HG02763 (cell line): ENCODE results near the gene LRRC25.

Experiments
- ATAC-seq: cut with Tn5 transposase; IDR thresholded peaks from one replicate; pipeline ENCODE4 v1.9.1; 2021; ENCODE audit warnings: mild to moderate bottlenecking, moderate library complexity; ENCODE audit not compliant: unreplicated experiment

The LRRC25 gene

DNA sequence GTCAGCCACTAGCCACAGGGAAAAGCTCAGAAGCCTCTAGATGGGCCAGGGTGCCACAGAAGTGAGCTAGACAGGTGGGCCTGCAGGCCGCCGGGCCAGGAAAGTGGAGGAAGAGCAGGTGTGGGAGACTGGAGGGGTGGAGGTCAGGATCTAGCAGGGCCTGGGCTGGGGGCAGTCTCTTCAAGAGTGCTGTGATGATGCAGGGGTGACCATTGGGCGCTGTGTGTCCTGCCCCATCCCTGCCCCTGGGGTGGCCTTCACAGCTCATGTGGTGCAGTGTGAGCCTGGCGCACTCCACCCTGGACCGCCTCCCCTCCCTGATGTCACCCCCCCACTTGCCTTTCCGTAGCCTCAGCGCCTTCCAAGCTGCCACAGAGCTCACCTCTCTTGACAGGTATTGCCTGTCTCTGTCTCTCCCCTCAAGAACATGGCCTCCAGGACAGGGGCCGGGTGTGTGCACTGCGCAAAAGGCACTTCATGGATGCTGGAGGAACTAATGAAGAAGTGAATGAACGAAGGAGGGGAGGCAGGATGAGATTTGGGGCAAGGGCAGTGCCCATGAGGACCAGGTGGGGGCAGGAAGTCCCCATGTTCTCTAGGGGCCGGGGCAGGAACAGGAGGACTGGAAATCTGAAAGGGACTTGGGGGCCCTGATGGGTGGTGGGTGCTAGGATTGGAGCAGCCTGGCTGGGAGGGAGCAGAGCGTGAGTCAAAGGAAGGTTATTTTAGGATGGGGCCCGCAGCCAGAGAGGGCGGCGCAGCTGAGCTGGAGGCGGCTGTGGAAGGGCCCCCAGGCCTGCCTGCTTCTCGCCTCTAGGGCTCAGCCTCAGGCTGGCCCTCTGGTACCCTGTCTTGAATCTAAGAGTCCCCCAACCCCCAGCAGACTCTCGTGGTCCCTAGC is 28.3 kb upstream of the LRRC25 start:
- no peak for ATAC-seq

DNA sequence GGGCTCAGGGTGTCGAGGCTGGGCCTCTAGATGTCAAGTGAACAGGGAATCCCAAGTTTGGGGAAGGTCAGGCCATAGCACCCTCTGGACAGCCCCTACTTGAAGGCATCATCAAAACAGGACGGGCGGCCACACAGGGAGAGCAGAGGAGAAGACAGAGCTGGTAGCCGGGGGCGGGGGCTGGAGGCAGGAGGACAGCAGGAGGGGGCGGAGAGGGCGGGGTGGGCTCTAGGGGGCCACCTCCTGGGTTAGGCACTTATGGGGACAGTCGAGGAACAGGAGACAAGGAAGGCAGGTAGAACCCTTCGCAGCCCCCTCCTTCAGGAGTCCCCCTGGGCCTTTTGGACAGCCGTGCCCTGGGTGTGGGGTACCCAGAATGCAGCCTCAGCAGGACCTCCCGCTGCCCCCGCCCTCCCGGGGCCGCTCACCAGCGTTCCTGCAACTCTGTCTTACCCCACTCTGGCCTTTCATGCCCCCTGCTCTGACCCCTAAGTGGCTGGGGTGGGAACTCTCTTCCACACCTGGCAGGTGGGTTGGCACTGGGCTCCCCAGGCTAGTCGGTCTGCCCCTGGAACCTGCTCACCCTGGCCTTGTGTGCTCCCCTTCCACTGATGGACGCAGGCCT is 27.6 kb upstream of the LRRC25 start:
- no peak for ATAC-seq

DNA sequence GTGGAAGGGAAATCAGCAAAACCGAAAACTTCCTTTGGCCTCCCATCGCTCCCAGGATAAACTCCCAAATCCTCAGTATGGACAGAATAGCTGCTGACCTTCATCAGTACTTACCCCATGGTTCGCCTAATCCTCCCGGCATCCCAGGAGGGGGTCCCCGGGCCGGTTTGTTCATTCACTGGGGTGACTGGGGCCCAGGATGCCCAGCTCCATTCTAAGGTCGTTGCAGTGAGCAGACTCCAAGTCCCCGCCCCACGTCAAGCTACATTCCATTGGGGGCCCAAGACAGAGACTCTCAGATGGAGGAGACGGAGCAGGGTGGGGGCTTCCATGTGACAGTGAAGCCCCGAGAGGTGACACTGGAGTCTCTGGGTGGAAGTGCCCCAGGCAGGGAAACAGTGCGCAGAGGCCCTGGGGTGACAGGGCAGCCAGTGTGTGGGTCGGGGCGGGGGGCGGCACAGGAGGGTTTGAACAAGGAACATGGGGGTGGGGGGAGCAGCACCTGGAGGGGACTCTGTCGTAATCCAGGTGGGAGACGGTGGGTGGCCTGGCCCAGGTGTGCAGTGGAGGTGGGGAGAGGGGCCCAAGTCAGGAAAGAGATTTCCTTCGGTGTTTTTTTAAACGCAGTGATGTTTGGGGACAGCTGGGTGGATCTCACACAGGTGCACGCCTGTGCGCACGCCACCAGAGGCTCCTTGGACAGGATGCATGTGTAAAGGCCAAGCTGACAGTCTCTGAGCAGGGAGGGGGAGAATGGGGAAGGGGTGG is 26.9 kb upstream of the LRRC25 start:
- no peak for ATAC-seq

DNA sequence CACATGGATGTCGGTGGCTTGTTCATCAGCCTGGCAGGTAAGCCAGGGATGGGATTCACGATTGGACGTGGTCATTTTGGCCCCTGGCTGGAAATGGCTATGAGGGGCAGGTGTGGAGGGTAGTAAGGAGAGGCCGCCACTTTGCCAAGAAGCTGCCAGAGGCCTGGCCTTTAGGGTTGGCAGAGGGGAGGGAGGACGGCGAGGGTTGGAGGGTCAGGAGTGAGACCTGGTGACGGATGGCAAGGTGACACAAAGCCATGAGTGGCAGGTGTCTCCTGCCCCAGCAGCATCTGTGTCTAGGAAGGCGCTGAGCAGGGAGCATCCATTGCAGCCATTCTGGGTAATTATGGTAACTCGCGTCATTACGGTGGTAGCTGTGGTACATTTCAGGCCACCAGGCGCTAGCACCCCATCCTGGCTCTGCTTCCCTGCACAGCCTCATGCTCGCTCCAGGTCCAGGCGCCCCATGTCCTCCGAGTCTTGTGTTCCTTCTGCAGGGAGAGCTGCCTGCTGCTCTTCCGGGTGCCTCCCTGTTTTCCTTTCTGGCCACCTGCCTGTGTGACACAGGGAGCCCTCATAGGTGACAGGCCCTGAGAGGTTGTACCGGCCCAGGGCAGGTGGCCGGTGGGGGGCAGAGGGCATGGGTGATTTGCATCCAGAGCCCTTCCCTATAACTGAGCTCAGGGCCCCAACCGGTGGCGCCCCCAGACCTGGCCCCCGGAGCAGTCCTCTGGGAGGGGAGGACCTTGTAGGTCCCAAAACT is 26.0 kb upstream of the LRRC25 start:
- ATAC-seq: no peak

DNA sequence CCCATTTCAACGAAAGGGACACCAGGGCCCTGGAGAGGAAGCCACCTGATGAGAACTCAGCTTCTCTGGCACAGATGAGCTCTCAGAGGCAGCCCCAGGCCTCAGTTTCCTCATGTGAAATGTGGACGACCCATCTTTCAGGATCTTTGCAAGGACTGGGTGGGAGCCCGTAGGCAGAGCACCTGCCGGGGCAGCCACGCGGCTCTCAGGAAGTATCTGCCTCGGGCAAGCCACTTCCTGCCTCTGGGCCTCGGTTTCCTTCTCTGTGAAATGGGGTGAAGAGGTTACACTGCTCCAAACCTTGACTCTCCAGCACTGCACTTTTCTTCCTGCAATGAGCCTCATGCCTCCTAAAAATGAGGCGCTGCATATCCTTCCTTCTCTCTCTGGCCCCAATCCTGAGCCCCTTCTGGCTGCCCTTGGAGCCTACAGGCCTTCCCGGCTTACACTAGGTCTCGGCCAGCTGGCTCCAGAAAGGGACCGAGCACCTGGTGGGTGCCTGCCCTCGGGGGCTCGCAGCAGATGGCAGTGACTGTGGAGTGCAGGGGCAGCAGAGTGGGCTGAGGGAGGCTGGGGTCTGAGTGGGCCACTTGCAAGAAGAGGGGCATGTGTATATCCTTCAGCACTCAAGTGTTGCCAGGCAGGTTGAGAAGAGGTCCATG is 25.2 kb upstream of the LRRC25 start:
- no peak for ATAC-seq

DNA sequence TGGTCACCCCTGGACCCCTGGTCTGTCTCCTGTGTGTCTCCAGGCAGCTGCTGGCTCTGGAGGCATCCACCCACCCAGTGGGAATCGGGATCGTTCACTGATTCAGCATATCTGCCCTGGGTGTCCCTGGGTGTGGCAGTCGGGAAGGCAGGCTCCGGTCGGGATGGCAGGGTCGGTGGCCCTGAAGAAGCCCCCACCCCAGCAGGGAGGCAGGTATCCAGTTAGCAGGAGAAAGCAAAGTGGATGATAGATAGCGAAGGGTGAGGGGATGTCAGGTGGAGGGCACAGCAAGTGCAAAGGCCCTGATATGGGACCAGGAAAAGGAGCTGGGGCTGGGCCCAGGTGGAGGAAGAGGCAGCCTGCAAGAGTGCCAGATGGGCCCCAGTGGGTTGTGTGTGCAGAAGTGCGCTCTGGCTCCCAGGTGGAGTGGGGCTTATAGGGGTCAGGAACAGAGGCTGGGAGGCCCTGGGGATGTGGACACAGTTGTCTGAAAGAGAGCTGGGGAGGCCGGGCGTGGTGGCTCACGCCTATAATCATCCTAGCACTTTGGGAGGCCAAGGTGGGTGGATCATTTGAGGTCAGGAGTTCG is 24.0 kb upstream of the LRRC25 start:
- ATAC-seq: no peak

DNA sequence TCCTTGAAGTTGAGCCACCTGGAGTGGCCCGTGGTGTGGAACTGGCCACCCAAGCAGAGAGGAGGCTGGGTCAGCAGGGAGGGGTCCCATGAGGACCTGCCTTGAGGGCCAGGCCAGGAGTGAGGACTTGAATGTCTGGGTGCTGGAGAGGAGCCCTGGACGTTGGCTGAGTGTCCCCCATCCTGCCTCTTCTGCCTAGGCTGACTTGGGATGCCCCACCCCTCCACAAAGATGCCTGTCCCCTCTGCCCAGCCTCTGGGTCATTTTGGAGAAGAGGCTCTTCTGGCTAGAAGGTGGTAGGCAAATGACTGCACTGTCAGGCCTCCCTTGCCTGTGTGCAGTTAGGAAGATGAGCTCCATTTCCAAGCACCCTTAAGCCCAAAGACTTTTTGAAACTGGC is 23.5 kb upstream of the LRRC25 start:
- ATAC-seq: no peak

DNA sequence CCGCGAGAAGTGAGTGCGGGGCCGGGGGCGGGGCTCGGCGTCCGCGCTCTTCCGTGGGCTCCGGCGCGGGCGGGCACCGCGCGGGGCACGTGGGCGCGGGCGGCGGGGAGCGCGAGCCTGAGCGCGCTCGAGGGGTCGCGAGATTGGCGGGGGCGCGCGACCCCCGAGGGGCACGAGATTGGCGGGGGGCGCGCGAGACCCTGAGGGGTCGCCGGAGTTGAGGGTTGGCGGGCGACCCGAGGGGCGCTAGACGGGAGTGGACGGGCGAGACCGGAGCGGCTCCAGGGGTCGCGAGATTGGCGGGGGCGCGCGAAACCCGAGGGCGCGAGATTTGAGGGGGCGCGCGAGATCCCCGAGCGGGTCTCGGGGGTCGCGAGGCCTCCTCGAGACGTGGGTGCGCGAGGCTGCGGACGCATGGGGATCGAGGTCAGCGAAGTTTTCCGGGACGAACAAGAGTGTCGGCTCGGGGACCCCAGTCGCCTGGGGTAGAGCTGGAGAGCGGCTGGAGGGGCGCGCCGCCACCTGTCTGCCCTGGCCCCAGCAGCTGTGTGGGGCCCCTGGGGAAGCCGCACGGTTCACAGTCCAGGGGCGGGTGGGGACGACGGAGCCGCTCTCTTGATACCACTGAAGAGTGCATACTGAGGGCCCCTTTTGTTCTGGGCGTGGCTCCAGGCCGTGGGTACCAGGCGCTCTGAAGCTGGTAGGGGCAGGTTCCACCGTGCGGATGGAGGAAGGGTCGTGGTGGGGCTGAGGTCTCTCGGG is 22.5 kb upstream of the LRRC25 start:
- peak; percentile 1 for ATAC-seq

DNA sequence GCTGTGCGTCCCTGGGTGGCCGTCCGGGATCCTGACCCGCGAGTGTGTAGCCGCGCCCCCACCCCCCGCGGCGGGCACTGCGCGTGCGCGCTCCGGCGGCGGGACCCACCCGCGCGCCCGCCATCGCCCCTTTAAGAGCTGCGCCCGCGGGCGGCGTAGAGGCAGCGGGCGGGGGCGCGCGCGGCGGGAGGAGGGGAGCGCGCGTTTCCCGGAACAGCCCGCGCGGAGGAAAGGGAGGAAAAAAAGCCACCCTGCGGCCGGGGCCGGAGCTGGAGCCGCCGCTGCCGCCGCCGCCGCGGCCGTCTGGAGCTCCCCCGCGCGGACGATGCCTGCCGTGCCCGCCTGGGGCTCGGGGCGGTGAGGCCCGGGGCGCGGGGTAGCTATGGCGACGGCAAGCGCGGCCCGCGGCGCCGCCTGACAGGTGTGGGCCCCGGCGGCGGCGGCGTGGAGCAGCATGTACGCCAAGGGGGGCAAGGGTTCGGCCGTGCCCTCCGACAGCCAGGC is 21.8 kb upstream of the LRRC25 start, which contains the start of gene SSBP4:
Gene SSBP4 (plus strand): TSS at position 204 of the 504 bp plus-strand sequence. CDS start 251 bp downstream, at position 455.
- ATAC-seq: peak; percentile 53

DNA sequence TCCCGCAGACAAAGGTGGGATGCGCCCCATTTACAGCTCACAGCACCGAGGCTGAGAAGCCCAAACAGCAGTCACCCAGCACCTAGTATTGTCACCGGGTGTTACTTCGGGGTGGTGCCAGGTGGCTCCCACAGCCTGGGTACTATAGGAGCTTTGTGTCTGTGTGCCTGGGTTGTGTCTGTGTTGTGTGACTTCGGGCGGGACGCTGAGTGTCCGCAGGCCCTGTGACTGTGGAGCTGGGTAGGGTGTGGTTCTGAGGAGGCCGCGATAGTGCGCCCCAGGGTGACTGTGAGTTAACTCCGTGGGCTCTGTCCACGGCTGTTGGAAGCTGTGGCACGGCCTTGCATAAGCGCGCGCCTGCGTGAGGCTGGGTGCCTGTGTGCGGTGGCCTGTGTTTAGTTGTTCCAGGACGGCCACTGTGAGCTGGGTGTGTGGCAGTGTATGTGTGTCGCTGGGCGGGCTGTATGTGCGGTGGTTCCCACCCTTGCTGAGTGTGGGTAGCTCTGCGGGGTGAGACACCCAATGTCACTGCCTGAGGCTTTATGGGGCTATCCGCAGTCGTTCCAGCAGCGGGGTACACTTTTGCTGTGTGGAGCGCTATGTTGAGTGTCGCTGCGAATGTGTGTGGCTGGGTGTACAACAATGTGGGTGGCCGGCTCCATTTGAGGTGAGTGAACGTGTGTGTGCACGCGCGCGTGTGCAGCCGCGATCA is 21.2 kb upstream of the LRRC25 start:
- ATAC-seq: no peak

DNA sequence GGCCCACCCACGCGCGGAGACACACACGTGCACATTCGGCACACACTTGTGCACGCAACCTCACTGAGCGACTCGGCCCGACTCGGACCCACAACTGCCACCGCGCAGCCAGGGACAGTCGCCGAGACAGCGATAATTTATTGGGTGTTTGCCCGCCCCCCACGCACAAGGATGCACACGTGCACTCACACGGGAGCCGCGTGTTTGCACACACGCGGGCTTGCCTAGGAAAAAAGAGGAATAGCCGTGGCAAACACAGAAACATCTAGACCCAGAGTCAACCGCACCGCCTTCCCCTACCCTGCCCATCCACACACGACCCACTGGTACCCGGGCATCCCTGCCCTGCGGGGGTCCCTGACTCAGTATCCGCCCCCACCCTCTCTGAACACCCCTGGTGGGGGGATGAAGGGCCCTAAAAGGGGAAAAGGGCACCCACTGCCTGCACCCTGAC is 20.6 kb upstream of the LRRC25 start:
- no peak for ATAC-seq

DNA sequence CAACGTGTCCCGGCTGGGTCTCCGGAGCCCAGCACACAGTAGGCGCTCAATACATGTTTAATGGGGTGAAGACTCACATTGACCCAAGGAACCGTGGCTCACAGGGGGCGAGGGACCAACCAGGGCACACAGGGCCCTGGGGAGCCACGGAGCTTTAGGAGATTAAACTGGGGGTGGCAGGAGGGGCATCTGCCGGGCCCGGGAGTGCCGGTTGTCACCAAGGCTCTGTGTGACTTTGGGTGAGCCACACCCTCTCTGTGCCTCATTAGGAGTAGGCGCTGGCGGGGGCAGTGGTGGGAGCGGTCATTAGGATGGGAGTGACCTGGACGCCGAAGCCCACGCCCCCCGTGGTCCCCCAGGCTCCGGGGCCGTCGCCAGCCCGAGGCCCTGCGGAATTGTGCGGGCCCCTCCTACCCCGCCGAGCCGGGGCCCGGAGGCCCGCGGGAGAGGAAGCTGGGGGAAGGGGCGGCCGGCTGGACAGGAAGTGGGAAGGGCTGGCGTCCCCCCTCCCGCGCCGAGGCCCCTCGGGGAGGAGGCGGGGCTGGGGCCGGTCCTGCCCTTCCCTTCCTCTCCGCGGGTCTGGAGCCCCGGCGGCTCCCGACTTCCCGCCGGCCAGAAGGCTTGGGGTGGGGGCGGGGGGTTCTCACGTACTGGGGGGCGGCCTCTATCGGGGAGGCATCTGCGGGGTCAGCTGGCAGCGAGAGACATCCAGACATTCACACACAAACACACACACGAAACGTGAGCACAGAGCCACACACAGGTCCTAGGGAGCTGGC is 20.0 kb upstream of the LRRC25 start:
- no peak for ATAC-seq

DNA sequence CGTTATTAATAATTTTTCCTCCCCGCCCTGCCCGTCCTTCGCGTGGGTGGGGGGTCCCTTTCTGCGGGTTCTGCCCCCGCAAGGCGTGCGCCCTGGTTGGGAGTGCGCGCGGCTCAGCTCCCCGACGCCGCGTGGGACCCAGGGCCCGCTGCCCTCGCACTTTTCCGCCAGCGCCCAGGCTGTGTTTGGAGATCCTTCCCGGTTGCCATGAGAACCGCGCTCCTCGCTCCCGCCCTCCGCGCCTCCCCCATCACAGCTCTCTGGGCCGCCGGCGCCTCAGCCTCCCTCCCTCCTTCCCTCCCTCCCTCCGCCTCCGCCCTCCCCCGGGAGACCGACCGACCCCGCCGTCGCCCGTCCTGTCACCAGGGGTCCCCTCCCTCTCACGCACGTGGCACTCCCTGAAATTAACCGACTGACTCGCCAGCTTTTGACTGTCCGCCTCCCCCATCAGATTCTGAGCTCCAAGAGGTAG is 19.4 kb upstream of the LRRC25 start:
- ATAC-seq: no peak

DNA sequence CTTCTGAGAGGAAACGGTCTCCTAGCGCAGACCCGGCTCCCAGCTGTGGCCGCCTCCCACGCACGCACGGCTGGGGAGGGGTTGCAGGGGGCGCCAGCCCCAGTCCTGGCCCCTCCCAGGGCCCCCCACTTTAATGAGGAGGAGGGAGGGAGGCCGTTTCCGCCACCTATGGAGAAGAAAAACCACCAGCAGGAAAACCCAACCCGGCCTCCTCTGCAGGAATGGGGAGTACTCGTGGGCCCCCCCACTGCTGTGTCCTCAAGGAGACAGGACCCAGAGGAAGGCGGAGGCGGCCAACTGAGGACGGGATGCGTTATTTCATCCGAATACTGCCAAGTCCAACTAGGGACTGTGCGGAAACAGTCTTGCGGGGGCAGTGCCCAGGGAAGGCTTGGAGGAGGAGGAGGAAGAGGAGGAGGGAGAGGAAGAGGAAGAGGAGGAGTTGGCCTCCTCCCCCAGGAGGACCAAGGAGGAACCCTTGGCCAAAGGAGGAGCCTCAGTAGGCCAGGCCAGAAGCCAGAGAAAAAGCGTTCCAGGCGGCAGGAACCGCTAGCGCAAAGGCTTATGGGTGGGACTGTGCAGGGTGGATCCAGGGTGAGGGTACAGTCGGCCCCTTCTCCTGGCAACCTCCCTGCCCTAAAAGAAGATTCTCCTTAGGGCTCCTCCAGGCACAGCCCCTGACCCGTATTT is 17.9 kb upstream of the LRRC25 start:
- no peak for ATAC-seq

DNA sequence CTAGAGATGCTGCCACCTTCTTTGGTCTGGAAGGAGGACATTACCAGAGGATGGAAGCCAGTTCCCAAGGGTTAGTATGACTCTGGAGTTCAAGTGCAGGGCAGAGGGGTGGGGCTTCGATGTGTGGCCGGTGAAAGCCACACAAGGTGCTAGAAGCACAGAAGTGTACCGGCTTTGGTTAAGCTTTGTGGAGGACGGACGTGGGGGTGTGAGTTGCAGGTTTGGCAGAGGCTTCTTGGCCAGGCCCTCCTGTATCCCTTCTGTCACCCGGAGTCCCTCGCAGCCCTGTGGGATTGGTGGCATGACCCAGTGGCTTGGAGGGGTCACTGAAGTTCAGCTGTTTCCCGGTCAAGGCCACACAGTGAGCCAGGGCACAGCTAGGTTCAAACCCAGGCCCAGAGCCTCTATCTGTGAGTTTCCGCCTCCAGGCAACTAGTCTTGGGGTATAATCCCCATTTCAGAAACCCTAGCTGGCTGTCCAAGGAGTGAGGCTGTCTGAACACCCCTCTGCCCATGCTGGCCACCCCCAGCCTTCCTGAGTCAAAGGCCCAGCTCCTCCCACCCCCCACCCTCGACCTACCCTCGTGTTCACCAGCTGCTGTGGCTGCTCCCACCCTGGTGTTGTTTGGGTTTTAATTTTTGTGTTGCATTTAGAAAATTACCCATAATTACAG is 17.2 kb upstream of the LRRC25 start:
- ATAC-seq: no peak

DNA sequence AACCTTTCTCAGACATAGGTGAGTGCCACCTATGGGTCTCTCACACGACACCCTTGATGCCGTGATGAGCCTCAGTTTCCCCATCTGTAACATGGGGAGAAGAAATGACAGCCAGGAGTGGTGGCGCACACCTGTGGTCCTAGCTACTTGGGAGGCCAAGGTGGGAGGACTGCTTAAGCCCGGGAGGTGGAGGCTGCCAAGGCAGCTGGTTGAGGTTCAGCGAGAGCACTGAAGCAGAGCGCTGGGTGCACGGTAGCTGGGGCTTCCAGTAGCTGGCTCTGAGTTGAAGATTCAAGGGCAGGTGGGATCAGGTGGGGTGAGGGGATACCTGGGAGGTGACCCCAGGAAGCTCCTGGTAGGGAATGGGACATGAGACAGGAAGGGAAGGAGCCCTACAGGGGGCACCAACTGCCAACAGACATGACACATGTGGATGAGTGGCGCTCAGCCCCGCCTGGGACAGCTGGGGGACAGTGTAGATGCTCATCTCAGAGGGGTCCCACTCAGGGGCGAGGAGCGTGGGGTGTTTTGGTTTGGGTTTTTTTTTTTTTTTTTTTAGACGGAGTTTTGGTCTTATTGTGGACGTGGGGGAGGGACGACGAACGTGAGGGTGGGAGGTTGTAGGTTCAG is 15.3 kb upstream of the LRRC25 start:
- no peak for ATAC-seq
